ENCODE data around the gene ADCY1.

The ADCY1 gene

GRCh38 chr7:45594745-45595535 is 20.8 kb downstream of the ADCY1 start:
- no peak for DNase-seq

- DNase-seq, result no peak
These were observed 21.9 kb downstream of the ADCY1 start for GRCh38 chr7:45595809-45596664.

DNA sequence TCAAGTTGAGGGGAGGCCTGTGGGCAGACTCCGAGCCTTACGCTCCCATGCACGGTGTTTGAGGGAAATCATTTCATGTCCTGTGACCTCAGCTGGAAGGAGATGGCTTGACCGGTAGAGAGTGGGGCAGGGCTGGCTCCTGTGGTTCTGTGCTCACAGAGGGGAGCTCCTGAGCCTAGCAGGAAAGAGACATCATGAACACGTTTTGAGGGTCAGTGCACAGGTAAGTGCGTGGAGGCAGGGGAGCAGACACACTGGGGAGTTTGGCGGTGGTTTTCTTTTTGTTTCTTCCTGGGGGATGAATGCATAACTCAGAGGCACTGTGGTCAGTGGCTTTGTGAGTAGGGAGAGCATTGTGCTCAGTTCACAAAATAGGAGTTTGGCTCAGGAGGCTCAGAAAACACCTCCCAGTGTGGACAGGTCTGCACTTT is 22.5 kb downstream of the ADCY1 start:
- no peak for DNase-seq

DNA sequence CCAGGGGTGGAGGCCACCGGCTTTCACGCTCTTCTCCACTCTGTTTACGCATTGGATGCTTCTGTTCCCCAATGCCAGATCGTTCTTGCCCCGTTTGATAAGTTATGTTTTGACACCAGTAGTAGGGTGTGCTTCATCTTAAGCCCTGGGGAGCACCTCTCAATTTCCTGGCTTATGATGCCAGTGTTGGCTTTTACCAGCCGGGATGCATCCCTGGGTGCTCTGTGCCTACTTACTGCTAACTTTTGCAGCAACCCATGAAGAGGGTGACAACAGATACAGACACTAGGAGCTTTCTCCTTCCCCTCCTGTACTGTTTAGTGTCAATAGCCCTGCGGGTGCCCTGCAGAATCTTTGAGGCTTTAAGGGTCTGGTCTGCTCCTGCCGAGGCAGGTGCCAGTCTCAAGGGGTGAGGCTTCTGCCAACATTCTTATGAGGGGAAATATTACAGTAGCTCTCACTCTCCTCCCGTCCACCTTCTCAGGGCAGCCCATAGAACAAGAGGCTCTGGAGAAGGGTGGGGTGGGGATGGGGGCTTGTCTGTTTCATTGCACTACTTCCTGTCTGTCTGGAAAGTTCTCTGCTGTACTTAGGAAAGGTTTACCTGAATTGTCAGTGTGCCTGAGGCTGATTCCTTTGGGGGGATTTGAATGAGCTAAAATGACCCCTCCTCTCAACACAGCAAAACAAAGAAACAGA is 23.3 kb downstream of the ADCY1 start:
- no peak for DNase-seq

GRCh38 chr7:45598886-45599520 is 24.8 kb downstream of the ADCY1 start:
- DNase-seq, result no peak

- no peak for DNase-seq
These were observed 25.9 kb downstream of the ADCY1 start for GRCh38 chr7:45599851-45600706.

- DNase-seq, result no peak
These were observed 26.9 kb downstream of the ADCY1 start for GRCh38 chr7:45601094-45601493.

DNA sequence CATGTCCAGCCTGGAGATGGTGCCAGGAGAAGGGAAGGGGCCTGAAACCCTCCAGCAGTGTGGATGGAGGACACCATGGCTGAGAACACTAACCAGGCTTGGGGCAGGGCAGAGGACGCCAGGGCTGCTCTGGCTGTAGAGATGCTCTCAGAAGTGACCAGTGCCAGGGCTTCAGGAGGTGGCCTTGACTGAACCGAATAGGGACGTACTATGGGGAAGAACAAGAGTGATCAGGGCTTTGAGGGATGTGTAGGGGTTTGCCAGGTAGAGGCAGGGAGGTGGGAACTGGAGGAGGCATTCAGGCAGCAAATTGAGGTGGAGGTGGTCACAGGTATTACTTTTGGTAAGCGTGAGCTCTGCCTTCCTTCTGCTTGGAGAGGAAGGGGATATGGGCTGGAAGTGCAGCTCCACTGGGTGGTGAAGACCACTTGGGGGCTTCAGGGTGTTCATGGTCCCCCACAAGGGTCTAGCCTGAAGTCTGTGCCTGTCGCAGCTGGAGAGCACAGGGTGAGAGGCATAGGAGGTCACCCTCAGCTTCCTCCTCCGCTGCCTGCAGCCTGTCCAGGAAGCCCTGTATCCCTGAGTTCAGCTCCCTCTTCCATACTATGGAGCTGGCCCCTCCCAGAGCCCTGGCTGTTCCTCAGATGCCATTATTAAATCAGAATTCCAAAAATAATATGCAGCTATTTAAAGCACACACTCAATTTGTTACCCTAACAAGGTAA is 27.8 kb downstream of the ADCY1 start:
- no peak for DNase-seq

DNA sequence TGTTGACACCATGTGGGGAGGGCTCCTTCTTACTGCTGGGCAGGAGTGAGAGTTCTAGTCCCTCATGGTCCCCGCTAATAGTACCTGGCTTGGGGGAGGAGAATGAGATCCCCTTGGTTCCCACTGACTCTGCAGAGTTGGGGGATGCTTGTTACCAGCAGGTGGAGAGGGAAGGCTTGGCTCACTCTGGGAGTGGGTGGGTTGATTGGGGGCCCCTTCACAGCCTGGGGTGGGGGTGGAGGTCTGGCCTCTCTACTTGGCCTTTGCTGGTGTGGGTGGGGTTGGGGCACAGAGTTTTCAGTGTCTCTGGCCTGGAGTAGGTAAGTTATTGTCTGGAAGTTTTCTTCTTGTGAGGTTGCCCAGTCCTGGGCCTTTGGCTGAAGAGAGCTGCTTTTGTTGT is 31.9 kb downstream of the ADCY1 start:
- no peak for DNase-seq

DNA sequence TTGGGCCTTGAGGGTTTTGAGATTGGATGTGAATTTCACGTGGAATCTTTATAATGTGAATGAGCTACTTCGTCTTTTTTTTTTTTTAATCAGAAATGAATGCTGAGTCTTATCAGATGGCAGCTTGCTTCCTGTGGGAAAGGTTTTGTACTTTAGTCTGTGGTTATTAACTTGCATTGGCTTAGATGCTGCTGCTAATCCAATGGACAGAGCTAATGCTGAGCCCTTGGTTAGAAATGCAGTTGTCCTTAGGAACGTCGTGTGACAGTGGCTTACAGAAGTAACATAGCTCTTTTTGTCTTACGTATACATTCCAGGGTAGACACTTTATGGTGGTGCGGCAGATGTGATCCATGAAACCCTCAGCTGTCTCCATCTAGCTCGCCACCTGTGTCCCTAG is 32.8 kb downstream of the ADCY1 start:
- no peak for DNase-seq

- no peak for DNase-seq
These were observed 35.0 kb downstream of the ADCY1 start for GRCh38 chr7:45609180-45609579.

DNA sequence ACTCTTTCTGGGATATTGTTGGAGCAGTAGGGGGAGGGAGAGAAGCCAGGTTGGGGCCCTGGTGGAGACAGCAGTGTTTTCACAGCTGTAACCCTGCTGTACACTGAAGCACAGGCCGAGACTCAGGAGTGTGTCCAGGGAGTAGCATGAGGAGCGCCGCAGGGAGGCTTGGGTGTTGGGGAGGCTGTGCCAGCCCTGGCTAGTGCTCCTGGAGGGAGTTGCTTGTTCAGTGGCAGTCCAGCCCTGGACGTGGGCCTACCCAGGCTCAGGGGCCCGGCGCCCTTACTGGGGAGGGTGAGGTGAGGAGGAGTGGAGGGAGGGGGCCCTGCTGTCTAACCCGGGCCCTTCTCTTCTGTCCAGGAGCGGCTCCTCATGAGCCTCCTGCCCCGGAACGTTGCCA is 35.9 kb downstream of the ADCY1 start:
- no peak for DNase-seq

DNA sequence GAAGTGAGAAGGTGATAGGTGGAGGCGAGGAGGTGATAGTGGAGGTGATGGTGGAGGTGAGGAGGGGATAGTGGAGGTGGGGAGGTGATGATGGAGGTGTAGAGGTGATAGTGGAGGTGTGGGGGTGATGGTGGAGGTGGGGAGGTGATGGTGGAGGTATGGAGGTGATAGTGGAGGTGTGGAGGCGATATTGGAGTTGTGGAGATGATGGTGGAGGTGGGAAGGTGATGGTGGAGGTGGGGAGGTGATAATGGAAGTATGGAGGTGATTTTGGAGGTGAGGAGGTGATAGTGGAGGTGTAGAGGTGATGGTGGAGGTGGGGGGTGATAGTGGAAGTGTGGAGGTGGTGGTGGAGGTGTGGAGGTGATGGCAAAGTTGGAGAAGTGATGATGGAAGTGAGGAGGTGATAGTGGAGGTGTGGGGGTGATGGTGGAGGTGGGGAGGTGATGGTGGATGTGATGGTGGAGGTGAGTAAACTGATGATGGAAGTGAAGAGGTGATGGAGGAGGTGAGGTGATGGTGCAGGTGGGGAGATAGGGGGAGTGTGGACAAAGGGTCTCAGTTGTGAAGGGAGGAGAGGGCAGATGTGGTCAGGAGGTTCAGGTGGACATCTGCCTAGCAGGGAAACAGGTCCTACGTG is 36.6 kb downstream of the ADCY1 start:
- DNase-seq, result no peak

DNA sequence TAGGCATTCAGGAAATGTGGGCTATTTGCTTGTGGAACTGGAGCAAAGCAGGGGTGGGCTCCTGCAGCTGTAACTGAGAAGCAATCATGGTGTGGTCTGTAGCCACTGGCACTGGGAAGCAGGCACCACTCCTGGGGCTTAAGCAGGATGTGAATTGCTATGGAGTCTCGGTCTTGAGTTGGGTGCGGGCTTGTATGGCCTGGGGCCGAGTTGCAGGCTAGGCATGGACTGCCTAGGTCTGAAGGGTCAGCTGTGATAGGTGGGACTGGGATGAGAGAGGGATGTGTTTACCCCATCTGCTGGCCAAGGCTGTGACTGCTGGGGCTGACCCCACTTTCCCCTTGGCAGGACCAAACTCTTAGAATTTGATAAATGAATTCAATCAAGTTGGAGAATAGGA is 43.0 kb downstream of the ADCY1 start:
- DNase-seq, result no peak

DNA sequence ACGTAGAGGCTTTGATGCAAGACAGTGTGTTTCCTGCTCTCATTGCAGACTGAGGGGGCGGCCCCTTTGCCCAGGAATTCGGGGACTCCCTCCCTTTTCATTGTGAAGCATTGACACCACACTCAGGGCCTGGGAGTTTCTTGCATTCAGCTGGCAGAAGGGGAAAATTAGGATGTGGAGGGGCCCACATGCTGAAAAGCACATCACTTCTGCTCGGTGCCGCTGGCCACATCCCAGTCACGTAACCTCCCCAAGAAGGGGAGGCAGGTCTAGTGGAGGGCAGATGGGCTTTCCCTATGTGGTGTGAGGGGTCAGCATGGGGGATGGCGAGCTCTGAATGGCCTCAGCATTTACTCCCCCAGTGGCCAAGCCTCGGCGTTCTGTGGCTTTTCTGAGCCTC is 47.9 kb downstream of the ADCY1 start:
- DNase-seq, result no peak

DNA sequence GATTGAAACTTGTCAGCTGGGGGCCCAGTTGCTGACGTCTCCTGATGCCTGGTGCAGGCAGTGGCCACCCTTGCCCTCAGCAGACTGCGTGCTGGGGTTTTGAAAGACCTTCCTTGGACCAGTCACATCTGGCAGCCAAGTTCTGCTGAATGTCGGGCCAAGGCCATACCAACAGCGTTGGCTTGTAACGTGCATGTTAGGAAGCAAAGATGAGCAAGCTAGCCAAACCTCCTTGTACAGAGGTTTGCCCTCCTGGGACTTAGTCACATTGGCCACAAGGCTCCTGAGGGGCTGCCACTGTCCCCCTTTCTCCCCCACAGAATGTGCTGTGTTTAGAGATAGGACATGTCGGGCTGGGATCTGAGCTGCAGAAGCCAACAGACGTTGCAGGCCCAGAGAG is 49.0 kb downstream of the ADCY1 start:
- no peak for DNase-seq

DNA sequence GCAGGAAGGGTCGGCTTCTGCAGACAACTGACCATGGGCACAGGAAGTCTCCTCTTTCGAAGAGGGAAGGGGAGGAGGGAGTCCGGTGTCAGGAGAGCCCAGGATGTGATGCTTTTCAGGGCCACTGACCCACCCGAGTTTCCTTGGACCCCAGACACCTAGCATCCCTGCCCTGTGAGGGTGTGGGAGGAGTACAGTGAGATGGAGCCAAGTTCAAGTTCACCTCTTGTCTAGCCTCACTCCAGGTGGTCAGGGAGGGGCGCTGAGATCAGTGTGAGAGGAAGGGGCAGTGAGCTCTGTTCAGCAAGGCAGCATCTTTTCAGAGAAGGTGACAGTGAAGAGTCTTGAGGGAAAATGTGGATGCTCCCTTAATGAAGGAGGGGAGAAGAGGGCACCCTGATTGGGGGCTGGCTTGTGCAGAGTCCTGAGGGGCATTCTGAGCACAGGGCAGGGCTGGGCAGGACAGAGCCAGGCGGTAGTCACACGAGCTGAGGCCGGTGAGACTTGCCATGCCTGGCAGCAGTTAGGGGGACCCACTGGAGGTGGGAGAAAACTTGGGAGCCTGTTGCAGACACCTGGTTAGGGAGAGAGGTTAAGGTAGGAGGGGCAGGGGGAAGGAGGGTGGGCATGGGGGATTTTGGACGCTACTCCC is 49.7 kb downstream of the ADCY1 start:
- no peak for DNase-seq

- no peak for DNase-seq
These were observed 50.2 kb downstream of the ADCY1 start for GRCh38 chr7:45624392-45624760.

DNA sequence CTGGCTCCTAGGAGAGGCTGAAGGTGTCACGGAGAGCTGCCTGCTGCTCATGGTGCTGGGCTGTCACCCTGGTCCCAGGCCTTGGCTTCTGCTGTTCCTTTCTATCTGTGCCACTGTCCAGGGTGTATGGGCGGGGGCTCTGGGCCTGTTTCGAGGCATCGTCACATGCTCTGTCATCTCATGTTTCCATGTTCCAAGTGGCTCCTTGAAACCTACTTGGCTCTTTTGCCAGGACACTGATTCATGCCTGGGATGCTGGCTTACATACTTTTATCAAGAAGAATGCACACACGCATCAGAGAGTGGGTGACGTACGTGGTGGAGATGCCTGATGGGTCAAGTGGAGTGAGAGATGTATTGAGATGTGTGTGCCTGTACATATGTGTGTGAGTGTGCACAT is 50.9 kb downstream of the ADCY1 start:
- DNase-seq, result no peak

DNA sequence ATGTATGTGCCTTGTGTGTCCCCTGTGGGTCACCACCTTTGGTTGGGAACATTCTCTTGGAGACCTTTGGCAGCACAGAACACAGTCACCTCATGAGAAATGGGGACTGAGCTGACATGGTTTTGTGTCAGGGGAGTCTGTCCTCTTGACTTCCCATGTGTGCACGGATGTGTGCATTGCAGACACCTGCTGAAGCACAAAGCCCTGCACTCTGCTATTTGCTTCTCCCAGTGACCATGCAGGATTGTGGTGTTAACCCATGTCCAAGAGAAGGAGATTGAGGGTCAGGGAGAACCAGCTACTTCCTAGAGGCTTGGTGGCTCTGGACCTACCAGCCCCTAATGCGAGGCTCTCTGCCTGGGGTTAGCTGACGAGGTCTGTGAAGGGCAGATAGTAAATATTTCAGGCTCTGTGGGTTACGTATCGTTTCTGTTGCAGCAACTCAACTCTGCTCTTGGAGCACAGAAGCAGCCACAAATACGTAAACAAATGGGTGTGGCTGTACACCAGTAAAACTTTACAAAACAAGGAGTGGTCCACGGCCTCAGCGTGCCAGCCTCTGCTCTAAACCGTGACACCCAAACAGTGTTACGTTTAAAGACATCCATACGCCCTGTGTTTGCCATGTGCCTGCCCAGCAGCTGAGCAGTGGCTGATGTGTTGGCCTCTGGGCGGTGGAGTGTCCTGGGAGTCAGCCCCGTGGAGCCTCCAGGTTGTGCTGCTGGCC is 51.7 kb downstream of the ADCY1 start:
- DNase-seq, result no peak

All from T-helper 9 cell (primary cell).